SKM-1 (cell line): Measurements from ENCODE around the gene ANKRD42.
"Not testable (repeated sequence)": the region's sequence is repeated elsewhere in the genome, so short reads cannot be mapped to it uniquely, and the experiment has no call there.

Experiments used
- DNase-seq: peaks from one replicate; lab custom pipeline; 2025; ENCODE audit not compliant: unreplicated experiment; lab: John Stamatoyannopoulos, UW

ANKRD42 gene

DNA sequence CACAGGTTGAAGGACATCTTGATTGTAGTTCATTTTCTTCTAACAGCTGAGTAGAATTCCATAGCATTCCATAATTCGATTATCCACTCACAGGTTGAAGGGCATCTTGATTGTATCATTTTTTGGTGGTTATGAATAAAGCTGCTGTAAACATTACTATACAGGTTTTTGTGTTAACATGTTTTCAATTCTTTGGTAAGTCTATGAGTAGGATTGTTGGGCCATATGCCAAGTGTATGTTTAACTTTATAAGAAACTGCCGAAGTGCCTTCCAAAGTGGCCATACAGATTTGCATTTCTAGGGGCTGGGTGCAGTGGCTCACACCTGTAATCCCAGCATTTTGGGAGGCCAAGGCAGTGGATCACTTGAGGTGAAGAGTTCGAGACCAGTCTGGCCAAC, 44.6 kb downstream of the ANKRD42 start:
- DNase-seq = no peak

DNA sequence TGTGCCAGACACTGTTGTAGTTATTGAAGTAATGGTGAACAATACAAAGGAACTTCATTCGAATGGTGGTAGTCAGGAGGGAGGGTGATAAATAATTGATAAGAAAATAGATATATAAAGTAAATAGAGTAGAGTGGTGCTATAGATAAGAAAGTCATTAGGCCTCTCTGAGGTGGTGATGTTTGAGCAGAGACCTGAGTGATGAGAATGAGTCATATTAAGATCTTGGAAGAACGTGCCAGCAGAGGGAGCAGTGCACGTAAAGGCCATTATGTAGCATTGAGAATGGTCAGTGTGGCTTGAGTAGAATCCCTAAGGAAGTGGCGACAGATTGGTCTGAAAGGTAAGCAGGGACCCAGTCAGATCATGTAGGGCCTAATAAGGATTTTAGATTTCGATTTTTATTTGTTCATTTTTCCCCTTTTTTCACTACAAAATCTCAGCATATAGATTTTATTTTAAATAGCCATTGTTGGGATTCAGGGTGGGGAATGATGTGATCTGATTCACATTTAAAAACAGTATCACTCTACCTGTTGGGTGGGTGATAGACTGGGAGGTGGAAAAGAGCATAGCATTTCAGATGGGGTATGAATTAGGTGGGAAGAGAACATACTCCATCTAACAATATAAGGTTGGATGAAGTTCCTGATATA, 47.9 kb downstream of the ANKRD42 start:
- DNase-seq = peak; percentile 31

DNA sequence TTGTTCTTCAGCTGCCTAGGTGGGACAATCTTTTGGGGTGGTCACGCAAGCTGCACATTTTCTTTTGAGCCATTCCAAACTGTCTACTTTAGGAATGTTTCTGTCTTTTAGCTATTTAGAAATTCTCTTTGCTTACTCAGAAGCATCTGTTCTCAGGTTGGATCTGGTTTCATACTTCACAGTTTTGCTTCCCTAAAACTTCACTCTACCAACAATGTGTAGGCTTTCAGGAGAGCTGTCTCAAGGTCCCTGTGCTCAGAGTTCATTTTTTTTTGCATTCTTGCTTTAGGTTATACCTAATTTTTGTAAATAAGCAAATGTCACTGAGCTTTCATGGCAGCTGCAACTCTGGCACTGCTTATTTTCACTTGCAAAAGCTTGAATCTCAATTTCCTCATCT, 55.9 kb downstream of the ANKRD42 start:
- no peak for DNase-seq

DNA sequence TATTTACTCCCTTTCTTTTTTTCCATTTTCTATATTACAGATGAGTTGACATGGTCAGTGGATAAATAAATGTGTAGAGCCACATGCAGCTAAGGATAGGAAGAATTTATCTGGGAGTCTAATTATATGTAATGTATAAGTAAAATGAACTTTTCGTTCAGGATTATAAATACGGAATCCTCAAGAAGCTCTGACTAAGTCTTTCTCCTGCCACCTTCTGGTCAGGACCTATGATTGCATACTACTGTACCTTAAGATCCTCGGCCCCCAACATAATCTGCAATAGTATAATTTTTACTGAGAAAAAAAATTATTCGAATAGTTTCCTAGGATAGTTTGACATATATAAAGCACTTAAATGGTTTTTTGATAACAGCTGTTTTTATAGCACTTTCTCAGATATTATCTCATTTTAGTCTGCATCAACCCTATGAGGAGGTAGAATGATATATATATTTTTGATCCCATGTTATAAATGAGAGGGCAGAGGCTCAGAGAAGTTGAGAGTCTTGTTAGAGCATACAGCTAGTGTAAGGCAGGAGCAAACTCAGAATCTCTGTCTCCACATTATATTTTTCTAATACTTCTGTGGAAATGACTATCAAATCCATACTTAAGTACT, 56.6 kb downstream of the ANKRD42 start:
- DNase-seq = no peak

DNA sequence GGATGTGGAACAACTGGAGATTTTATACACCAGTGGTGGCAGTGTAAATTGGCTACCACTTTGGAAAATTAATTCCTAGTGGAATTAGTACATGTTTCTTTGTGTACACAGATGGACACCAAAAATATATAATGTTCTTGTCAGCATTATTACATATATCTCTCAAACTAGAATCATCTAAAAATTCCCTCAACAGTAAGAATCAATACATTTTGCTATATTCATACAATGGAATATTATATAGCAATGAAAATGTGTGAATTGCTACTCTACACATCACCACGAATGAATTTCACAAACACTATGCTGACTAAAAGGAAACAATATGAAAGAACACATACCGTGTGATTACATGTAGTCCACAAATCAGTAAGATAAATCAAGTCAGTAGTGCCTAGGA, 58.8 kb downstream of the ANKRD42 start:
- no peak for DNase-seq

DNA sequence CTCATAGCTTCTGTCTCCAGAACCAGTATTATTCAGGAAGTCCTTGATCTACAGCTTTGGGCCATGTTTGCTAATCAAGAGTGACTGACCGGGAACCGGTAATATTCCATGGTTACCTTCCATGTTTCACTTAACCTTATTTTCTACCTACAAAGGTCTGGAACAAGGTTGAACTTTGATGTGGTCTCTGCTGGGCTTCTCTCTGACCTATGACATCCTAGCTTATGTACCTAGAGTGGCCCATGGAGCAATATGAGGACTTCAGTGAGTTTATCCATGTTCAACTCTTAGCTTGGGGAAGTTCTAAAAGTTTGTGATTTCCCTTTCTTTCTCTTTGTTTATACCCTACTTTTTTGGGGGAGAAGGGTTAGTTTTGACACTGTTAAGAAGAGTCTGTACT, 59.4 kb downstream of the ANKRD42 start:
- no peak for DNase-seq

DNA sequence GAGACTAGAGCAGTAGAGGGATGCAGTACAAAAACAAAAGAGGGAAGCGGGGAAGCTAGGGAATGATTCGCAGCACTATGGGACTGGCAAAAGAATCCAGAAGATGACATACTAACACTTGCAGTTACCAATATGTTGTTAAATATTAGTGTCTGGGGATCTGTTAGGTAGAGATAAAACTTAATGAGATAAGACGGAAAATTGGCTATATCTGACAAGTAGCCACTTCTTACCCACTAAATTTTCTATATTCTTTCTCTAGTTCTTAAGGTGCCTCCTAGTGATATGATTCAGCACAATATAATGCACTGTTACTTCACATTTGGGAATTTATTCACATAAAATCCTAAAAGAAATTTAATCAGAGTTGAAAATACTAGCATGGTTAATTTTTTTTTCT, 61.9 kb downstream of the ANKRD42 start:
- no peak for DNase-seq

DNA sequence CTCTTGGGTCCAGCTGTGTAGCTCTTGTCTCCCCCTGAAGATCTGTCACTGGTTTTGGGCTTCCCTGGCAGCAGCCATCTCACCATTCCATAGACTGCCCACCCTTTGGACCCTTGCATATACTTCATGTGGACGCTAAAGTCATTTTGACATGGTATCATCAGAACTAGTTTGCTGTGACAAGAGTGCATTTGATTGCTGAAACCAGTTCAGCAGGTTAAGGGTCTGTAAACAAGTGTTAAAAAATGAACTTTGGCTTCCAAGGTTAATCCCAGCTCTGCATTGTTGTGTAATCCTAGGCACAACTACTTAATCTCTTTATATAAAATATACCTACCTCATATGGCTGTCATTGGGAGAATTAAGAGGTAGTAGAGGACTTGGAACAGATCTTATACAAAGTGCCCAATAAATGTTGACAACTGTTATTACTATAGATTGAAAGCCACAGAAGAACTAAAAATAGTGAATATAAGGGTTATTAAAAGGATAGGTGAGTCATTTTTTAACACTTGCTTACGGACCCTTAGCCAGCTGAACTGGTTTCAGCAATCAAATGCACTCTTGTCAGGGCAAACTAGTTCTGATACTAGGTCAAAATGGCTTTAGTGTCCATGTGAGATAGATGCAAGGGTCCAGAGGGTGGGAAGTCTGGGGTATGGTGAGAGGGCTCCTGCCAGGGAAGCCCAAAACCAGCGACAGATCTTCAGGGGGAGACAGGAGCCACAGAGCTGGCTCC, 63.3 kb downstream of the ANKRD42 start:
- DNase-seq = no peak

DNA sequence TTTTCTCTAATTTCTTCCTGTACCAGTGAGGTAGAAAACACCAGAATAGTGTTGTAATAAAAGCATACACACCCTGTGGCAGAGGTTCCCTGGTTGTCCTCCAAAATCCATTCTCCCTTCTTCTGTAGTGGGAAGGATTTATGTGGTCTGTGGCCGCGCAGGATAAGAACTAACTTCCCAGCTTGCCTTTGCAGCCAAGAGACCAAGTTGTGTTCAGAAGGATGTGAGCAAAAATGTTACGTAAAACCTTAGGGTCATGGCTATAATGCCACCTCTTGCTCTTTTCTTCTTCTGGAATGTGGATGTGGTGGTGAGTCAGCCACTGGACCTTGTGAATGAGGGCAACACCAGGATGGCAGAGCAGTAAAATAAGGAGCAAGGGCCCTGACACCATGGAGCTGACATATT, 64.3 kb downstream of the ANKRD42 start:
- DNase-seq = no peak

DNA sequence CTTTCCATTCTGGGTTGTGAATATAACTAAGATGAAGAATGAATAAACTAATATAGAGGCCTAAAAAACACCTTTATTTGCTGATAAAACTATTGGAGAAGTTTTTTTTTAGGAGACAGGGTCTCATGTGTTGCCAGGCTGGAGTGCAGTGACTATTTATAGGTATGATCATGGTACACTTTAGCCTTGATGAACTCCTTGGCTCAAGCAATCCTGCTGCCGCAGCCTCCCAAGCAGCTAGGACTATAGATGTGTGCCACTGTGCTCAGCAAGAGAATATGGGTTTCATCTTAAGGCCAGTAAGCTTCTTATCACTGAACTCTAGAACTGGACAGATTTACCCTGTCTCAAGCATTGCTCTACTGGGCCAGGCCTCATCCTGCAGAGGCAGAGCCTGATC, 66.0 kb downstream of the ANKRD42 start:
- no peak for DNase-seq

DNA sequence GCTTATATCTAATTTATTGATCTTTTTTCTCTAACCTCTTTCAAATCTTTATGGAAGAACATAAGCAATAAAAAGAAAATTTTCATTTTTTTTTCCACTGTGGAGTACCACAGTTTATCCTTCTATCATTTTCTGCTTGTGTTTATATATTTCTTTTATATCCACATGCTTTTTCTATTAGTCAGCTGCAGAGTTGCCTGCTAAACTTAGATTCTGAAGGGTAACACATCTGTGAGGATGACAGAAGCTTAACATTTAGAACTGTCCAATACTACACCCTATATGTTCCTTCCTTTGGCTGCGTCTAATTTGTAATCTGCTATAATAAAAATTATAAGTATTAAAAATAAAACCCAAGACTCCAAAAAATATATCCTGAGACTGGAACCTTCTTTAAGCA, 71.8 kb downstream of the ANKRD42 start:
- DNase-seq = no peak

DNA sequence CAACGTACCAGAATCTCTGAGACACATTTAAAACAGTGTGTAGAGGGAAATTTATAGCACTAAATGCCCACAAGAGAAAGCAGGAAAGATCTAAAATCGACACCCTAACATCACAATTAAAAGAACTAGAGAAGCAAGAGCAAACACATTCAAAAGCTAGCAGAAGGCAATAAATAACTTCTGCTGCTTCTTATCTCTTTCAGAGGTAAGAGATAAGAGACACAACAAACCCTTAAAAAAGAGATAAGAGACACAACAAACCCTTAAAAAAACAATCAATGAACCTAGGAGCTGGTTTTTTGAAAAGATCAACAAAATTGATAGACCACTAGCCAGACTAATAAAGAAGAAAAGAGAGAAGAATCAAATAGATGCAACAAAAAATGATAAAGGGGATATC, 75.6 kb downstream of the ANKRD42 start:
- DNase-seq = not testable (repeated sequence)

DNA sequence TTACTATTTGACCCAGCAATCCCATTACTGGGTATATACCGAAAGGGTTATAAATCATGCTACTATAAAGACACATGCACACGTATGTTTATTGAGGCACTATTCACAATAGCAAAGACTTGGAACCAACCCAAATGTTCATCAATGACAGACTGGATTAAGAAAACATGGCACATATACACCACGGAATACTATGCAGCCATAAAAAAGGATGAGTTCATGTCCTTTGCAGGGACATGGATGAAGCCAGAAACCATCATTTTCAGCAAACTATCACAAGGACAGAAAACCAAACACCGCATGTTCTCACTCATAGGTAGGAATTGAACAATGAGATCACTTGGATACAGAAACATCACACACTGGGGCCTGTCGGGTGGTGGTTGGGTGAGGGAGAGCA, 78.2 kb downstream of the ANKRD42 start:
- DNase-seq = not testable (repeated sequence)

DNA sequence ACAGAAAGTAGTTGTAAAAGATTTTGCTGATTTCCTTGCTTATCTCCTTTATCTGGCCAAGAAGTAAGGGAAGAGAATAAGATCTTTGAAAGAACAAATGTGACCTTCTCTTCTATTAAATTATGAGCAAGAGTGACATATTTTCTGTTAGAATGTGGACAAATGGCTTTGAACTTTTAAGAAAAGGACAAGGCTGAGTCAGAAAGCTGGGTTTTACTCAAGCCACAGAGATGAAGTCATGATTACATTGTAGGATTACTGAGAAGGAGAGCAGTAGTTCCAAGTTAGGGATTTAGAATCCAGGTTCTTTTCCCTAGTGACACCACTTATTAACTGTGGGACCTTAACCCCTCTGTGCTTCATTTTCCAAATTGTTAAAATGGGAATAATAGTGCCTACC, 79.1 kb downstream of the ANKRD42 start:
- DNase-seq = no peak

DNA sequence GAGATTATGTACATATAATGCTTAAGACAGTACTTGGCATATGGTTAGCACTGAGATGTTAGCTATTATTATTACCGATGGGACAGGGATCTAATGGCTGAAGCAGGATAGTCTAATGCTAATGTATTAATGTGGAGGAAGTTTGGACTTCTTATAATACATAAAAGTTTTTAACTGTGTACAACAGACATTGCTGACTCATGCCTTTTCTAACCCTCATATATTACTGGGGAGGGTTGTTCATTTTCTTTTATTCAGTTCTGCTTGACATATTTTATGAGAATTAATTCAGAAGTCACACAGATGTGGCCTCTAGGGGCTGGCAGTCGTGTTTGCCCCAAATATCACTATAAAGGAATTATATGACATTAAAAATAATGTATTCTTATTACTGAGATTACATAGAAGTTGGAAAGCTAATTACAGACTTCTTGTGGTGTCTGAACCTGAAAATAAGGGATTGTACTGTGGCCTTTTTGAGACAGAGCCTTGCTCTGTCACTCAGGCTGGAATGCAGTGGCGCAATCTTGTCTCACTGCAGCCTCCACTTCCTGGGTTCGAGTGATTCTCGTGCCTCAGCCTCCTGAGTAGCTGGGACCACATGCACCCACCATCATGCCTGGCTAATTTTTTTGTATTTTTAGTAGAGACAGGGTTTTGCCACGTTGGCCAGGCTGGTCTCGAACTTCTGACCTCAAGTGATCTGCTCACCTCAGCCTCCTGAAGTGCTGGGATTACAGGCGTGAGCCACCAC, 82.6 kb downstream of the ANKRD42 start:
- DNase-seq = no peak

DNA sequence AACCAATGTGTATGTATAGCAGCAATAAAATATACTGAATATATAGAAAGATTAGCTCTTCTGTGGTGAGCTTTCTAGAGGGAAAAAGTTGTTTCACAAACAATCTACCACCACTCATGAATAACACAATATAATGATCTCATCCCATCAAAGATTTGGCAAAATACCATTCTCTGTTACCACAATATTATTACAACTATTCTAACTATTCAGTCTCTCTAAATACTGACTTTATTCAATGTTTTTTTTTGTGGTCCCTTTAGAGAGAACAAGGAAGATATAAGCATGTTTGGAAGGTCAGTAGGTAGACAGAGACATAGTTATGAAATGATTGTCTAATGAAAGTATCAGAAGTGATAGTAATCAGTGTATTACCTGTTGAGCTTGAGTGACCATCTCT, 84.8 kb downstream of the ANKRD42 start:
- no peak for DNase-seq

DNA sequence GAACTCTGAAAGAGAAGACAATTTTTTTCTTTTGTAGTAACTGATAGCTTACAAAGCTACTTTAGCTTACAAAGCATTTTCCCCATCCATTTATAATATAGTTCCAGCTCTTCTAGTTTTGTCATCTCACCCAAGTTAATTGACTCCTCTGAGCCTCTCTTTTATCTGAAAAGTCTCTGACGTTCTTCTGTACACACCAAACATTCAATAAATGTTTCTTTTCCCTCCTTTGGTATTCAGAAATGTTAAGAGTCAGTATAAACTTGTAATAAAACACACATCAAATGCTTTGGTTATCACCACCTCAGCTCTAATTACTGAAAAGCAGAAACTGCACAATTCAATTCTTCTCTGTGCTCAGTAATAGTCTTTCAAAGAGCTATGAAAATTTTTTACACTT, 86.7 kb downstream of the ANKRD42 start:
- DNase-seq = no peak

DNA sequence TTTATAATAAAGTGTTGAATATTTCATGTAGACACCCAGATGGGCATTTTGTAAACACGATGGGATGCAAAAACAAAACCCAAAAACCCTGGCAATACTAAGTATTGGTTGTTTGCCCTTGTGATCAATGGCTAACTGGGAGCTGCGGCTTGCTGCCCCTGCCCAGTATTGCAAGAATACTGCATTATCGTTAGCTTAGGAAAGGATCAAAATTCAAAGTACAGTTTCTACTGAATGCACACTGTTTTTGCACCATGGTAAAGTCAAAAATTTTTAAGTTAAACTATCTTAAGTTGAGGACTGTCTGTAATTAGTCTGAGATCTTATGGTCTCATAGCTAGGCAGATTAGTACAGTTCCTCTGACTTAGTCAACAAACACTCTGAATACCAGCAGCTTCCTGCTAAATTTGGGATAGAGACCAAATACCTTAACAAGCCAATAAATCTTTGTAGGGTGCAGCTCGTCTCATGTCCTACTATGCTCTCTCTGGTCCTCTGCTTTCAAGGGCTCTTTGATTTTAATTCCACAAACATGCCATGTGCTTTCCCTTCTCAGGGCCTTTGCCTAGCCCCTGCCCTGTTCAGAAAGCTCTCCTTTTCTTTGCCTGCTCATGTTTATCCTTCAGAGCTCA, 88.7 kb downstream of the ANKRD42 start:
- DNase-seq = no peak

DNA sequence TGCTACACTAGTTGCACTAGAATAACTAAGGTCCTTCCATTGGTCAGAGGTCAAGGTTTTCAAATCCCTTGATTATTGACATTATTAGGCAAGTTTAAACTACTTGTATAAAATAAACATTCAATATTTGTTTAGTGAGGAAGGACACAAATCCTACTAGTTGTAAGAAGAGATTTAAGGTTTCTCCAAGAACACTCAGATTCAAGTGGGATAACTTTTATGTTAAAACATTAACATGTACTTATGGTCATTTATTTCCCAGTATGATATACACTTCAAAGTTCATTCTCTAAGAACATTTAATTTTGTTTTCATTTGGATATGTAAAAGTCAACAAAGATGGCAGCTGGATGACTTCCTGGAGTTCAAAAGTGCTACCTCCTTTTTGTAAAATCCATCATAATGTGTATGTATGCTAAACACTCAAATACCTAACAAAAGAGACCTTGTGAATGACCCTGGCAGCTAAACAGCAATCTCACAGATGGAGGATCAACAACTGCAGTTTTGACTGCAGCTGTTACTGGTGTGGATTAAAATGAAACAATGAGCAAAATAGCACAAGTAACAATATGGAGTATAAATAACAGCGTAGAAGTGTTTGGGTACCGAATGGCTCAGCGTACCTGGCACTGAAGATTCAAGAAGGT, 91.1 kb downstream of the ANKRD42 start:
- no peak for DNase-seq

DNA sequence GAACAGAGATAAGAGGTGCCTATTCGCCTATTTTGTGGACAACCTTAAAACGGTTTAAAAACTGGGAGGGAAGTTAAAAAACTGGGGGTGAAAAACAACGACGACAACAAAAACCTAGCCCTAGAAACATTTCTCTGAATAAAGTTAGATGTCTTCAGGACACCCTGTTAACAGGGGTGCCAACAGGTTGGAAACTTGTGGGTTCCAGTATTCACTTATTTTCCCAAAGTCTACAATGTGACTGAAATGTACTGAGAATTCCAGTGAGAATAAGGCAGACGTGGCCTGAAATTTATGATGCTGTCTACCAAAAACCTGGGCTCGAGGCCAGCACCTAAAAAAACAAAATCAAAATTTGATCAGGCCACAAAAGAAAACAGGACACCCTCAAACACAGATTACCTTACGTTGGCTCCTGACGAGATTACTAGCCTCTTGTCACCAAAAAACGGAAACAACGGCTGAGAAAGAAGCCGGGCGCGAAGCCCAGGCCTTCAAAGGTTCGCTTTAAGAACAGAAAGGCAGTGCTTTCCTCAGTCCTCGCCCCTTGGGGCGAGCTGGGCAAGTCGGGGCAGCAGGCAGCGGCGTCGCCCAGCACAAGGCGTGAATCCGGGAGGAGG, 91.7 kb downstream of the ANKRD42 start:
- DNase-seq = no peak
